ENCODE measurements around the gene NOP58. TPM values are rescaled to one million over a fixed set of nuclear protein-coding genes. Genes with fewer than 3 reads are reported as not detected.

Gene NOP58
- 38.9 and 48.1 TPM in 2 replicates for total RNA-seq

GRCh38 chr2:202265467-202266277, at the start of gene NOP58:
NOP58 (plus strand) TSS chr2:202265763; CDS start chr2:202265942, 179 bp downstream.

DNA sequence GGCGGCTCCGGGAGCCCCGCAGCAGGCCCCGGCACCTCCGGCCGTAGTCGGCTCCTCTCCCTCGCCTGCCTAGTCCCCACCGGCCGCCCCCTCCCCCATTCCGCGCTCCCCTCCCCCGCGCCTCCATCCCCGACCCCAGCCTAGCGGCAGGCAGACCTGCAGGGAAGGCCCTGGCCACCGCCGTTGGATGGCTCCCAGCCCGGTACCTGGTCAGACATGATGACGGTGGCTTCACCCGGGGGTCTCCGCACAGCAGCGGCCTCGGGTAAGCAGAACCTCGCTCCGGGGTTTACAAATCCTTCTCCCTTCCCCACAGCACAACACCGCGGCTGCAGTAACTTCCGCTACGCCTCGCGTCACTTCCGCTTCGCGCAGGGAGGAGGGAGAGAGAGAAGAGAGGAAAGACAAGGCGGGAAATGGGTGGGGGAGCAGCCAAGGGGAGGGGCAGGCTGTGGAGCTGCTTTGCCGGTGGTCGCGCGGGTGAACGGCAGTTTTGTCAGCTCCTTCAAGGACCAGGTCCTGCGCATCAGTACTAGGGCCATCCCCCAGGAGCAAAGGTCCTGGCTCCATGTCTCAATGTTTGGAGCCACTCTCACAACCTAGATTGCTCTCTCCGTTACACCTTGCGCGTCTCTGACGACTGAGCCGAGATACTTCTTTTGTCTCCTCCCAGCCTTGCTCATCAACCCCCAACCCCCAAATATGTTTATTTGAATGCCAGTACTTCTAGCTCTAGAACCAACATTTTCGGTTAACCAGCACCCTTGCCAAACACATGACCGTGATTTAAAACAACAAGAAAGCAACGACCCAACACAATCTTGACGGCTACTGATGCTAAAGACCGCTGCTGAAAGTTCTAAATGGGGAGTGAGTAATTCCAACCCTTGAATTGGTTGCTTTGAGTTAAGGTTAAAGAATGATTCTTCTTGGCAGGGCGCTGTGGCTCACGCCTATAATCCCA, 27.0 kb upstream of the NOP58 start, which contains the start of gene SUMO1:
SUMO1 (minus strand) TSS at position 364 of the 964 bp plus-strand sequence; CDS start at position 218, 146 bp downstream.

Other genes with a start within 250 kb of the NOP58 start
- gene FZD7, start 231.9 kb upstream of the NOP58 start, total RNA-seq, result 27.0 and 30.3 TPM in 2 replicates
- not detected in 2 replicates for gene KIAA2012, start 192.5 kb upstream of the NOP58 start, total RNA-seq
- 115 and 147 TPM in 2 replicates for gene SUMO1, start 27.2 kb upstream of the NOP58 start, total RNA-seq
- 30.6 and 52.1 TPM in 2 replicates for gene BMPR2, start 110.6 kb downstream of the NOP58 start, total RNA-seq

All from epithelial cell of alveolus of lung (primary cell).